Measurements from ENCODE around the gene TUFT1.
A peak's percentile ranks its signal among the peaks of the same experiment; 100 is the strongest.

TUFT1 gene

GRCh38 chr1:151542710-151543129, 2.6 kb downstream of the TUFT1 start:
- peak; percentile 57 for DNase-seq (ENCODE audit: low read depth)
- TF ChIP-seq, protein P1, sequence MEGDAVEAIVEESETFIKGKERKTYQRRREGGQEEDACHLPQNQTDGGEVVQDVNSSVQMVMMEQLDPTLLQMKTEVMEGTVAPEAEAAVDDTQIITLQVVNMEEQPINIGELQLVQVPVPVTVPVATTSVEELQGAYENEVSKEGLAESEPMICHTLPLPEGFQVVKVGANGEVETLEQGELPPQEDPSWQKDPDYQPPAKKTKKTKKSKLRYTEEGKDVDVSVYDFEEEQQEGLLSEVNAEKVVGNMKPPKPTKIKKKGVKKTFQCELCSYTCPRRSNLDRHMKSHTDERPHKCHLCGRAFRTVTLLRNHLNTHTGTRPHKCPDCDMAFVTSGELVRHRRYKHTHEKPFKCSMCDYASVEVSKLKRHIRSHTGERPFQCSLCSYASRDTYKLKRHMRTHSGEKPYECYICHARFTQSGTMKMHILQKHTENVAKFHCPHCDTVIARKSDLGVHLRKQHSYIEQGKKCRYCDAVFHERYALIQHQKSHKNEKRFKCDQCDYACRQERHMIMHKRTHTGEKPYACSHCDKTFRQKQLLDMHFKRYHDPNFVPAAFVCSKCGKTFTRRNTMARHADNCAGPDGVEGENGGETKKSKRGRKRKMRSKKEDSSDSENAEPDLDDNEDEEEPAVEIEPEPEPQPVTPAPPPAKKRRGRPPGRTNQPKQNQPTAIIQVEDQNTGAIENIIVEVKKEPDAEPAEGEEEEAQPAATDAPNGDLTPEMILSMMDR (IDR thresholded peaks at IDR 0.05; ENCODE audit: low read length, missing control alignments) = no peak
- H3K4me3 ChIP-seq (replicated peaks; ENCODE audit: low read depth, low read length) = no peak overlapping the region

- DNase-seq (ENCODE audit: low read depth) = no peak
- no peak overlapping the region for H3K4me3 ChIP-seq (replicated peaks; ENCODE audit: low read depth, low read length)
- TF ChIP-seq, protein P1 (IDR thresholded peaks at IDR 0.05; ENCODE audit: low read length, missing control alignments) = no peak
Measured at GRCh38 chr1:151545542-151545941, 5.4 kb downstream of the TUFT1 start.

DNA sequence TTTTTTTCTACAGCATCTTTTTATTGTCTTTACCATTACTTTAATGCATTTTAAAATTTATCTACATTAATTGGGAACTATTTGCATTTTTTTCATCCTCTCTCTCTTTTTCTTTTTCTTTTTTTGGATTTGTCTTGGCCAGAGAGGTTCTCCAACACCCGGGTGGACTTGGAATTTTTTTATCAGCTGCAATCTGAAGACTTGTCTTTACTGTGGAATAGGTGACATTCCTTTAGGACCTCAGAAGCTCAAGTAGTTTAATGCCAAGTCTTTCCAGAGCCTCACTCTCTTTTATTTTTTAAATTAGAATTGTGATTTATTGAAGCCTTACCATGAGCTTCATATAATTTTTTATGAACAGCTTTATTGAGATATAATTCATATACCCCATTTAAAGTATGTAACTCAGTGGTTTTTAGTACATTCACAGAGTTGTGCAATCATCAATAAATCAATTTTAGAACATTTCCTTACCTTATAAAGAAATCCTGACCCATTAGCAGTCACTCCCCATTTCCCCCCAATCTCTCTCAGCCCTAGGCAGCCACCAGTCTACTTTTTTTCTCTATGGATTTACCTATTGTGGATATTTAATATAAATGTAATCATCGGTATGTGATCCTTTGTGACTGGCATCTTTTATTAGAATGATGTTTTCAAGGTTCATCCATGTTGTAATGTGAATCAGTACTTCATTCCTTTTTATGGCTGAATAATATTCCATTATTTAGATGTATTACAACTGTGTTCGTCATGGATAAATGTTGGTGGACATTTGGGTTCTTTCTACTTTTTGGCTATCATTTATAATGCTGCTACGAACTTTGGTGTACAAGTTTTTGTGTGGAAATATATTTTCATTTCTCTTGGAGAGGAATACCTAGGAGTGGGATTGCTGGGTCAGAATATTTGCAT, 6.2 kb downstream of the TUFT1 start:
- H3K4me3 ChIP-seq (replicated peaks; ENCODE audit: low read depth, low read length) = no peak overlapping the region
- TF ChIP-seq, protein P1 (IDR thresholded peaks at IDR 0.05; ENCODE audit: low read length, missing control alignments) = no peak
- DNase-seq (ENCODE audit: low read depth) = no peak

GRCh38 chr1:151547119-151547899, 7.2 kb downstream of the TUFT1 start:
- TF ChIP-seq, protein P1 (IDR thresholded peaks at IDR 0.05; ENCODE audit: low read length, missing control alignments) = no peak
- no peak overlapping the region for H3K4me3 ChIP-seq (replicated peaks; ENCODE audit: low read depth, low read length)
- peak; percentile 96 for DNase-seq (ENCODE audit: low read depth)

GRCh38 chr1:151547900-151548230, 7.8 kb downstream of the TUFT1 start:
- no peak for DNase-seq (ENCODE audit: low read depth)
- TF ChIP-seq, protein P1 (IDR thresholded peaks at IDR 0.05; ENCODE audit: low read length, missing control alignments) = no peak
- H3K4me3 ChIP-seq (replicated peaks; ENCODE audit: low read depth, low read length) = no peak overlapping the region

DNA sequence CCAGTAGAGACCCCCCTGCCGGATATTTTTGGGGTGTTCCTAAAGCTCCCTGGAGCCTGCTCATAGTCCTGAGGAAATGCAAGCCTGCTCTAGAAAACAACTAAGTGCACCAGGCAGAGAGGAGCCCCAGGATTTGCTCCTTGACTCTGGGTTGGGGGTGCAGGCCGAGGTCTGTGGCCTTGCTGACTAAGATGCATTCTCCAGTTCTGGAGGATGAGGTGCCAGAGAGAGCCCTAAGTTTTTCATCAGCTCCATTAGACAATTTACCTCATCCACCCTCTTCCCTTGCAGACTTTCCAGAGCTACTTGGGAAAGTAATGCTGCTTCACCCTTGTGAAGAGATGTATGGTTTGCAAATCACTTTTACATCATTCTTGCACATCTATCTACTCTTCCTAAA, 9.1 kb downstream of the TUFT1 start:
- H3K4me3 ChIP-seq (replicated peaks; ENCODE audit: low read depth, low read length) = no peak overlapping the region
- no peak for DNase-seq (ENCODE audit: low read depth)
- TF ChIP-seq, protein P1 (IDR thresholded peaks at IDR 0.05; ENCODE audit: low read length, missing control alignments) = no peak

All from fibroblast of pulmonary artery (primary cell).